ENCODE data around the gene SYT7.
"Not testable (repeated sequence)": the region's sequence is repeated elsewhere in the genome, so short reads cannot be mapped to it uniquely, and the experiment has no call there.

The SYT7 gene, protein sequence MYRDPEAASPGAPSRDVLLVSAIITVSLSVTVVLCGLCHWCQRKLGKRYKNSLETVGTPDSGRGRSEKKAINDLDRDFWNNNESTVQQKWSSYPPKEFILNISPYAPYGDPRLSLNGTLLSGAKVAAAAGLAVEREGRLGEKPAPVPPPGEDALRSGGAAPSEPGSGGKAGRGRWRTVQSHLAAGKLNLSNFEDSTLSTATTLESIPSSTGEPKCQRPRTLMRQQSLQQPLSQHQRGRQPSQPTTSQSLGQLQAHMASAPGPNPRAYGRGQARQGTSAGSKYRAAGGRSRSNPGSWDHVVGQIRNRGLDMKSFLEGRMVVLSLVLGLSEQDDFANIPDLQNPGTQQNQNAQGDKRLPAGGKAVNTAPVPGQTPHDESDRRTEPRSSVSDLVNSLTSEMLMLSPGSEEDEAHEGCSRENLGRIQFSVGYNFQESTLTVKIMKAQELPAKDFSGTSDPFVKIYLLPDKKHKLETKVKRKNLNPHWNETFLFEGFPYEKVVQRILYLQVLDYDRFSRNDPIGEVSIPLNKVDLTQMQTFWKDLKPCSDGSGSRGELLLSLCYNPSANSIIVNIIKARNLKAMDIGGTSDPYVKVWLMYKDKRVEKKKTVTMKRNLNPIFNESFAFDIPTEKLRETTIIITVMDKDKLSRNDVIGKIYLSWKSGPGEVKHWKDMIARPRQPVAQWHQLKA

DNA sequence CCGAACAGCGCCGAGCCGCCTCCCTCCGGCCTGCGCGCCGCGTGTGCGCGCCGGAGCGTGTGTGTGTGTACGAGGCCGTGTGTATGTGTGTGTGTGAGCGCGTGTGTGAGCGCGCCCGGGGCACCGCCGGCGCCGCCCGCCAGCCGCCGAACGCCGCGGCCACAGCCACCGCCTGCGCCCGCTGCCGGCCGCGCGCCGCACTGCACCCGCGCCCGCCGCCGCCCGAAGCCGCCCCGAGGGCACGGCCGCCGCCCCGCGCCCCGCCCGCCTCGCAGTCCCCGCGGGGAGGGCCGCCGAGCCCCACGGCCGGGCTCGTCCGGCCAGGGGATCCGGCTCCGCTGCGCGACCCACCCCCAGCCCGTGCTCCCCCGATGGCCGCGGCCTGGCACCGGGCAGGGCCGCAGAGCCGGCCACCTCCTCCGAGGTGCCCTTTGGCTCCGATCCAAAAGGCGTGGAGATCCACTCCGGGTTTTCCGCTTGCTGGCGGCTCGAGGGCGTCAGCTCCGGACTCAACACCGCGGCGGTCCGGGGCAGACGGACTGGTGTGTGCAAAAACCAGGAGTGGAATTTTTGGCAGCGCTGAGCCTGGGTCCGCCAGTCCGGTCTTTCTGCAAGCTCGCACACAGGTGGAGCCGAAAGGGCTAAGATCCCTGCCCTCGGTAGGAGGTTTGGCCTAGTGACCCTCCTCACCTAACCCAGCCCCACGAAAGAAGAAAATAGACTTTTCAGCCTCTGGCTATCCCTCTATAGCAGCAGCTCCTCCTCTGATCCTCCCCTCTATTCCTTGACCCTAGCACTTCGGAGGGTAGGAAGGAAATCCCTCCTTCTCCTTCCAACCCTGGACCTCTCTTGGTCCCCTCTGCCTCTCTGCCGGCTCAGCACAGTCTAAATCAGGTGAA is at the start of gene SYT7:
Gene SYT7 (minus strand): TSS at position 47 of the 899 bp plus-strand sequence. CDS start 256 bp downstream, outside the sequence.
- DNase-seq (ENCODE audit: low read depth in 2 of 2, low spot score in 1 of 2) = peak; percentile 88

DNA sequence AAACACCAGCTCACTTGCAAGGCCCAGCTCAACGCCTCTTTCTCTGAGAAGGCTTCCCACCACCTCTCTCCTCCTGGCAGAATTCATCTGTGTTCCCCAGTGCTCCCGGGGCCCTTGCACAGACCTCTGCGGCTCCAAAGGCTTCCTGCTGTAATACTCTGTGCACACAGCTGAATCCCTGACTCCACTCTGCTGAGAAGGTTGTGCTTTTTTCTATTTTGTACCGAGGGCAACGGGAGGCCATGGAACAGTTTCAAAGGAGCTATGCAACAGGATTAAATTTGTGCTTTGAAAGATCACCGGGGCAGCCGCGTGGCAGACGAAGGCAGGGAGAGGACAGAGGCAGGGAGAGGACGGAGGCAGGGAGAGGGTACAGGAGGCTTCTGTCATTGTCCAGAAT is 49.2 kb upstream of the SYT7 start:
- DNase-seq (ENCODE audit: low read depth in 2 of 2, low spot score in 1 of 2) = no peak

DNA sequence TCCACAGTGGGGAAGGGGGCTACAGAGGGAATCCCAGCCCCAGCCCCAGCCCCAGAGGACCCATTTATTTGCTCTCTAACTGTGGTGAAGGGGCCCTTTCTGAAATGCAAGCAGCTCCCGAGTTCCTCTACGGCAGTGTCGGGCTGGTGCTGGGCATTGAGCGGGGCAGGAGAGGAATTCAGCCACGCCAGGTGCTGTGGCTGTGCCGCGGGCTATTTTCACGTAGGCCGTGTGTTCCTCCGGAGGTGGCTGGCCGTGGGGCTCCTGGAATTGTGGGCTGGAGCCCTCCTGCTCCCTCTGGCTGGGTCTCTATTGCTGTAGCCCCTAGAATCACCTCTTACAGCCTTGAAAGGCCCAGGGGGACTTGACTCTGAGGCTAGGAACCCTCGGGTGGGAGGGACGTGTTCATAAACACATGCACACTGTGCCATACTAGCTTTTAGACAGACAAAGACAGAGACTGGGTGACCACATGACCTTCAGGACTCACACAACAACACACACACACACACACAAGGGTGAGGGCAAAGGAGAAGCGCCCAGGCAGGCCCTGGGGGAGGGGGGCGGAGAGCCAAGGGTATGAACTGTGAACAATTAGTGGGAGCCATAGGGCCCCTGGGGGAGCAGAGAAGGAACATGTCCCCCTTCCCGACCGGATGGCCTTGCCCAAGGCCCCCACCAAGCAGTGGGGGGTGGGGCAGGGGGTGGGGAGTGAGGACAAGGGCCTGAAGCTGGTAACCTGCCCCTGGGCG is 48.4 kb upstream of the SYT7 start:
- DNase-seq (ENCODE audit: low read depth in 2 of 2, low spot score in 1 of 2) = no peak

DNA sequence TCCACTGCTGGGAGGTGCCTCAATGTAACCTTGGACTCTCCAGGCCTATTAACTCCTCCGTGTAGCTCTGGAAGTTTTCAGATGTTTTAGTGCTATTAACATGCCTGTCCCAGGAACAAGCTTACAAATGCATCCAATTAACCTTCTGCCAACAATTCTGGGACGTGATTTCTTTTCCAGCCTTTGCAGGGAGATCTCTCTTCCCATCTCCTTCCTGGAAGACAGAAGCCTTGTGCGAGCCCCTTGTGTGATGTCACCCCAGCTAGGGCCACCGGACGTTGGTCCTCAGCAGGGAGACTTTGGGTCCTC is 47.7 kb upstream of the SYT7 start:
- DNase-seq (ENCODE audit: low read depth in 2 of 2, low spot score in 1 of 2) = no peak

DNA sequence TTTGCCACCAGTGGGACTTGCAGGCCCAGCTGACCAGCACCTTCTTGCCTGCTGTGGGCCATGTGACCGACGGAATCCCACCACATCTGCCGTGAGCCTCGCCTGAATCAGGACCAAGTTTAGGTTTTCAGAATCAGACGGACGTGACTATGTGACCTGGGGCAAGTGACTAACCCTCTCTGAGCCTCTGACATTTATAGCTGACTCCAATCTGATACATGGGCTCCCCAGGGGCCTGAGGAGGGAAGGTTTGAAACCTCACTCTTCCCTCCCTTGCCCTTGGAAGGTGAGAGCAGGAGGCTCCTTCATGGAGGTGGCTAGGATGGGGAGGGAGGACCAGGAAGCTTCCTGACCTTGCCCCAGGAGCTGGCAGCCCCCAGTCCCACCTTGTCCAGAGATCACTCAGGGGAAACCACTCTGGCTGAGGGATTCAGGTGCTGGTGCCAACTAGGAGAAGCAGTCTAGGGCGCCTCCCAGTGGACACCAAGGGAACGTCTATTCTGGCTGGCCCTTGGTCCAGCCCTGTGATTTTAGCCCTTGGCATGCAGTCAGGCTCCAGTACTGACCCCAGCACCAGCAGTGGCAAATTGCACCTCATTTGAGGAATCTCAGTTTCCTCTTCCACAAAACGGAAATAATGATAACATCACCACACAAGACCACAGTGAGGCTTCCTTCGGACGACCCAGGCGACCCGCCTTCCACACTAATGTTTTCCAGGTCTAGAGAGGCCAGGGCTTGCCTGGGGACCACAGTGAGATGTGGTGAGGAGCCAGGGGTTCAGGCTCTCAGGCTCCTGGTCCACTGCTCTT is 47.2 kb upstream of the SYT7 start:
- no peak for DNase-seq (ENCODE audit: low read depth in 2 of 2, low spot score in 1 of 2)

DNA sequence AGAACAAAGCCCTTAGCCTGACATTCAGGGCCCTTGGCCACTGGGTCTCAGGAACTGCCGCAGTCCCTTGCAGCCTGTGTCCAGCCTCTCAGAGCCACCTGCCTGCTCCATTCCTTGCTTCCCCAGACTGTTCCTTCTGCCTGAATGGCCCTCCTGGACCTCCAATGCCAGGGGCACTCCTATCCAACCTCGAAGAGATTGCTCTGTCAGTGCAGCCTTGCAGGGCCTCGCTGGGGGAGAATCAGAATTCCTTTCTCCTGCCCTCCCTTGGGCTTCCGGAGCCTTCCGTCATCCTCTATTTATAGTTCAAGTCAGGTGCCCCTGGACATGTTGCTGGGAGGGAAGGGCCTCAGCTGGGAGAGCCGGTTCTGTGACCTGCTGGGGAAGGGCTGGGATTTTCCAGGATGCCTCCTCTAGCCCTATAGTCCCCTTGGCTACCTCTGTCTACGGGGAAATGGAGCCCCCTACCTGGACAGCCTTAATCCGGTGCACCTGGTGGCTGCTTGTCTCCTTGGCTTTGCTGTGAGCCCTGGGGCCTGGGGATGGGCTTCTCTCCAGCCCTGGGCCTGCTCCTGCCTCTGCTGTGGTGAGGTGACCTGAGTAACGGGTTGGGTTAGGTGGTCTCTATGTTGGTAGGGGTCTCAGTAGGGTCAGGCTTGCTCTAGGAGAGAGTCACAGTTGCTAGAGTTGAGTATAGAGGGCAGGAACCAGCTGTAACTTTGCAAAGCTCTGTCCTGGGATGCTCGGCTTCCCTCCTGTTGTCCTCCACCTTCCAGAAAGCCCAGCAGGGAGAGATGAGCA is 45.9 kb upstream of the SYT7 start:
- no peak for DNase-seq (ENCODE audit: low read depth in 2 of 2, low spot score in 1 of 2)

DNA sequence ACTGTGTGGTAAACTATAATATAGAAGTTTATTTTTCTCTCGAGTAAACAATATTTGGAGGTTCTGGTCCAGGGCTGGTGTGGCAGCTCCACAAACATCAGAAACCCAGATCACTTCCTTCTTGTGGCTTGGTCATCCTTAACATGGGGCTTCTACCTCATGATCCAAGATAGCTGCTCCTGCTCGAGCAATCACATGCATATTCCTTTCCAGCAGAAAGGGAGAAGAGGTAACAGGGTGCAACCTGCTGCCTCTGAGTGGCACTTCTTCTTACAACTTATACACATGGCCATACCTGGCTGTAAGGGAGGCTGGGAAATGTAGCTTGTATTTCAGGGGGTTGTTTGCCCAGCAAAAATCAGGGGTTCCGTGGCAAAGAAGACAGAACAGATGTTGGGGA is 44.6 kb upstream of the SYT7 start:
- DNase-seq (ENCODE audit: low read depth in 2 of 2, low spot score in 1 of 2) = no peak

DNA sequence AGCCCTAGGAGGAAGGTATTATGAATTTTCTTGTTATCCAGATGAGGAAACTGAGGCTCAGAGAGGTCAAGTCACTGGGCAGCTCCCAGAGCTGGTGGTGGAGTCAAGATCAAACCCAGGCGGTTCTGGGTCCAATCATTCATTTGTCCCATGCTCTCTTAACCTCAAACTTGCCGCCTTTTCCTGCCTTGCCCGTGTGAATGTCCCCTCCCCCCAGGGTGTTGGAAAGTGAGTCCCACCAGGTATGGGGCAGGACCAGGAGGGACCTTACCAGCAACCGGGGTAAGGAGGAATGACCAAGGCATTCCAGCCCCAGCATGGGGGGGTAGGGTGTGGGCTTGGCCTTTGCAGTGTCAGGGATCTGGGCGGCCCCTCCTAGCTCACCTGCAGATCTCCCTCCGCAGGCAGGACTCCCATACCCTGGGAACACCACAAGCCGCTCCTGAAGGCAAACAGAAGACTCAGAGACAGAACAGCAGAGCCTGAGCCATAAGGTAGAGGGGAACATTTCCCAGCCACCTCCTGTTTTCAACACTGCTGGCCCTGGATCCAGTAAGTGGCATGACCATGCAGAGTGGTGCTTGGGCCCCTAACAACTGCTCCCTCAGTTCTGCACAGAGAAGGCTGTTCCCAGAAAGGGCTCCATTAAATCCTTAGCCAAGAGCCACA is 41.2 kb upstream of the SYT7 start:
- DNase-seq (ENCODE audit: low read depth in 2 of 2, low spot score in 1 of 2) = no peak

DNA sequence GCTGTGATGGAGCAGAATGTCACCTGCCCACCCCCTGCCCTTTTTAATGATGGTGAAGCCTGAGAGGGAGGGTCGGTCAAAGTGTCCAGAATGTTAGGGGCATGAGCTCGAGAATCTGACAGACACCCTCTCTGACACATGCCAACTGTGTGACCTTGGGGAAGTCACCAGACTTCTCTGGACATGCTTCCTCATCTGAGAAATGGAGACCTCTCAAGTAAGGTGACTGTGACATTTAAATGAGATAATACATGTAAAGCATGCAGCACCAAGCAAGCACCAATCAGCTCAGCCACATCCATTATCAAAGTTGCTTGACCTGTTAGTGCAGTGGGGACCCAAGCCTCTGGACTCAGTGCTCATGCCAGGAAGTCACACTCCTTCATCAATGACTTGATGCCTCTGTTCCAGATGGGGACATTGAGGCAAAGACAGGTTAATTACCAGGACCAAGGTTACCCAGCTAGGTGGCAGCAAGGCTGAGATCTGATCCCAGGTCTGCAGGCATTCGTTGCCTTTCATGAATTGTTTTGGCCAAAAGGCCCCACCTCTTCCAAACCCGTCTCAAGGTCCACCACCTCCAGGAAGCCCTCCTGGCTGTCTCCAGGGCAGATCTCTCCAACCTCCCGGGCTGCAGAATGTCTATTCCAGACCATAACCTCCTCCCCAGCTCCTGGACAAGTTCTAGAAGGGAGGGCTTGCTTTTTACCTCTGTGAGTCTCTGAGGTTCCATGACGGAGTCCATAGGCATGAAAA is 38.8 kb upstream of the SYT7 start:
- DNase-seq (ENCODE audit: low read depth in 2 of 2, low spot score in 1 of 2) = no peak

DNA sequence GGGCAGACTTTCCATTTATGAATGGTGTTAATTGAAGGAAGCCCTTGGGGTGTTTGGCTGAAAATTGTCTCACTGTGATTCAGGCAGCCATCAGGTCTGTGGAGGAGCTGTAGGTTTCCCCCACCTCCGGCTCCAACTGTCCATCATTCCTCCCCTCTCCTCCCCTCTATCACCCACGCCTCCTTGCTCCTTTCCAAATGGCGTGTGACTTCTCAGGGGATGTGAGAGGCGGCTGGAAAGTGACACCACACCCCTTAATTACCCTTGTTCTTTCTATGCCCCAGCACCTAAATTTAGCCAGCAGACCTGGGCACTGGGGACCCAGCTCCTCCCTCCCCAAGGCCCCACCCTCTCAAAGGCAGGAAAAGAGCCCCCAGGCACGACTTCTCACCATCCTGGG is 38.1 kb upstream of the SYT7 start:
- DNase-seq (ENCODE audit: low read depth in 2 of 2, low spot score in 1 of 2) = no peak

DNA sequence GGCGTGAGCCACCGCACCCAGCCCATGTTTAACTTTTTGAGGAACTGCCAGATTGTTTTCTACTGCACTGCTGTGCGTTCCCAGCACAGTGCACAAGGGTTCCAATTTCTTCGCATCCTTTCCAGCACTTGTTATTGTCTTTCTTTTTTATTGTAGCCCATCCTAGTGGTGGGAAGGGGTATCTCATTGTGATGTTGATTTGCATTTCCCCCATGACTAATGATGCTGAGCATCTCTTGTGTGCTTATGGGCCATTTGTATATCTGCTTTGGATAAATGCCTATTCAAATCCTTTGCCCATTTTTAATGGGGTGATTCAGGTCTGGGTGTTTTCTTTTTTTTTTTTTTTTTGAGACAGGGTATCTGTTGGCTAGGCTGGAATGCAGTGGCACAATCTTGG is 36.6 kb upstream of the SYT7 start:
- DNase-seq (ENCODE audit: low read depth in 2 of 2, low spot score in 1 of 2) = no peak

DNA sequence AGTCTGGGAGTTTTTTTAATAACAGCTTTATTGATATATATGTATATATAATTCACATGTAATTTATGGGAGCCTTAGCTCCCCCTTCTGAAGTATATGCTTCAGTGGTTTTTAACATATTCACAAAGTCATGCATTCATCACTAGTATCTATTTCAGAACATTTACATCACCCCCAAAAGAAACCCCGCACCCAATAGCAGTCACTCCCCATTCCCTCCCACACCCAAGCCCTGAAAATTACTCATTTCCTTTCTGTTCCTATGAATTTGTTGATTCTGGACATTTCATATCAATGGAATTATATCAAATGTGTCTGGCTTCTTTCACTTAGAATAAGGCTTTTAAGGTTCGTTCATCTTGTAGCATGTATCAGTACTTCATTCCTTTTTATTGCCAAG is 35.6 kb upstream of the SYT7 start:
- DNase-seq (ENCODE audit: low read depth in 2 of 2, low spot score in 1 of 2) = no peak

DNA sequence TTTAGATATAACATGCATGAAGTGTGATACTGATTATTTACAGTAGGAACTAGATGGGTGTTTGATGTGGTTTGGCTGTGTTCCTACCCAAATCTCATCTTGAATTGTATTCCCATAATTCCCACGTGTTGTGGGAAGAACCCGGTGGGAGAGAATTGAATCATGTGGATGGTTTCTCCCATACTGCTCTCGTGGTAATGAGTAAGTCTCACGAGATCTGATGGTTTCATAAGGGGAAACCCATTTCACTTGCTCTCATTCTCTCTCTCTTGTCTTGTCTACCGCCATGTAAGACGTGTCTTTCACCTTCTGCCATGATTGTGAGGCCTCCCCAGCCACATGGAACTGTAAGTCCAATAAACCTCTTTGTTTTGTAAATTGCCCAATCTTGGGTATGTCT is 33.9 kb upstream of the SYT7 start:
- DNase-seq (ENCODE audit: low read depth in 2 of 2, low spot score in 1 of 2) = not testable (repeated sequence)

DNA sequence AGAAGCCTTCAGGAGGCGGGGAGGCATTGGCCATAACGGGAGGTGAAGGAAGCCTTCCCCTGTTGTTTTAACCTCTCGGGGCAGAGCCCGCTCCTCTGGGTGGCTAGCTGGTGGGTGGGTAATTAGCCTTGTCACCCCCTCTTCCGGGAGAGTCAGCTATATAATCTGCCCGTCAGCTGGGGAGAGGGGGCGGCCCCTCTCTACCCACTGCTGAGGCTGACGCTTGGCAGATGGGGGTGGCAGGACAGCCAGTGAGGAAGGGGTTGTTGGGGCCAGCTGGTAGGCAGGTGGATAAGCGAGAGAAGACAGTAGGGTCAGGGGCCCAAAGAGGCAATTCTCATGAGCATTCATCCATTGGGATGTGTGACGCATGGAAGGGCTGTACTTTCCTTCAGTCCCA is 33.0 kb upstream of the SYT7 start:
- DNase-seq (ENCODE audit: low read depth in 2 of 2, low spot score in 1 of 2) = no peak

DNA sequence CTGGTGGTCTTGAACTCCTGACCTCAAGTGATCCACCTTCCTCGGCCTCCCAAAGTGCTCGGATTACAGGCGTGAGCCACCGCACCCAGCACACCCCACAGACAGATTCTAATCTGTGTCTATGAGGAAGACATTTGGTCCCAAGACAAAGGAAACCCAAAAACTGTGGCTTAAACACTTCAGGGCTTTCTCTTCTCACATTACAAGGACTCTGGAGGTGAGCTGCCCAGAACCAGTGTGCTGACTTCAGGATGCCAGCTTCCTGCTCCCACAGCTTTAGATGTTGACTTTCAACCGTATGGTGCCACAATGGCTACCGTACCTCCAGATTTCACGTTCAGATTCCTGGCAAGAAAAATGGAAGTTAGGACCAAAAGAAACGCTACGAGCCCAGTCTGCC is 32.2 kb upstream of the SYT7 start:
- DNase-seq (ENCODE audit: low read depth in 2 of 2, low spot score in 1 of 2) = no peak

DNA sequence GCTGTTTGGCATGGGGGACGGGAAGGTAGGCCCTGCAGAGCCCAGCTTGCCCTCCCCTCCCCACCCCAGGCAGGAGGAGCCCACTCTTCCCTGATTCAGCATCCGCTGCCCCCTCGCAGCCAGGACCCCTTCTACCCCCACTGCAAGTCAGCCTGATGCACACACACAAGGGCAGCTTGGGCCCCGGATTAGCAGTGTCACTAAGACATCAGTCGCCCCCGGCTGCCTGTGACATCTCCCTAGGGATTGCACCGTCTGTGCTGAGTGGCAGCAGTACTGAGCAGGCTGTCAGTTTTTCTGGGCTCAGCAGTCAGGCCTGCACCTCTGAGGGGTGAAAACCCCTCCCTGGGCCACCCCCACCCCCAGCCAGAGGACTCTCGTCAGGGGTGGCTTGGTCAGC is 30.4 kb upstream of the SYT7 start:
- no peak for DNase-seq (ENCODE audit: low read depth in 2 of 2, low spot score in 1 of 2)

DNA sequence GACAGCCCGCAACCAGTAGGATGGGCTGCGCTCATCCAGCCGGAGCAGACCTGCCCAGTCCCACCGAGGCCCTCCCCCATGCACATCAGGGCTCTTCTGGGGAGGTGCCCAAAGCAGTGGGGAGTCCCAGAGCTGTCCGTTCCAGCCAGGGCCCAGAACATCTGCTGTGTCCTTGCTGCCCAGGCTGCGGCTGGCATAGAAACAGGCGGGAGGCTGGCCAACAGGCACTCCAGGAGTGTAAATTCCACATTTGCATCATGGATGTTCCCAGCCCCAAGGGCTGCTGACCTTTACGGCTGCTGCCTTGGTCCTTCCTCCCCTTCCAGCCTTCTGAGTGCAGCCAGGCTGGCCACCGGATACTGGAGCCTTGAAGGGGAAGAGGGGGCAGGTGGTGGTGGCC is 30.0 kb upstream of the SYT7 start:
- no peak for DNase-seq (ENCODE audit: low read depth in 2 of 2, low spot score in 1 of 2)

DNA sequence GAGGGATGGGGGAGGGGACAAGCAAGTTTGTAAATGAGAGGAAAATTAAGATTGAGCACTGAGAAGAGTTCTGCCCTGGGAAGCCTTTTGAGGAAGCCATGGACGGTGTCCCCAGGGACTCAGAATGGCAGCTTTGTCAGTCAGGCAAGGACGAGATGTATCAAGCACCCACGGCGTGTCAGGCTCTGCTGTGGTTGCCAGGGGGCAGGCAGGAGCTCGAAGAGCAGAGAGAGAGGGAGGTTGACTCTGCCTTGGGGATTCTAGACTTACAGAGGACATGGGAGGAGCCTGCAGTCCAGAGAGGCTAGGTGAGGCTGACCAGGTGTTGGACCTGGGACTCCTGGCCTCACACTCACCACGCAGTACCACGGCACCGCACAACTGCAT is 29.1 kb upstream of the SYT7 start:
- no peak for DNase-seq (ENCODE audit: low read depth in 2 of 2, low spot score in 1 of 2)

All from stimulated activated CD8-positive, alpha-beta memory T cell treated with anti-CD3 and anti-CD28 coated beads, Interleukin-4, amount 100 ng/mL, for 1 hour (primary cell).